ENCODE measurements around the gene PCSK4.
A peak's percentile ranks its signal among the peaks of the same experiment; 100 is the strongest.
"Not testable (repeated sequence)": the region's sequence is repeated elsewhere in the genome, so short reads cannot be mapped to it uniquely, and the experiment has no call there.

The PCSK4 gene

DNA sequence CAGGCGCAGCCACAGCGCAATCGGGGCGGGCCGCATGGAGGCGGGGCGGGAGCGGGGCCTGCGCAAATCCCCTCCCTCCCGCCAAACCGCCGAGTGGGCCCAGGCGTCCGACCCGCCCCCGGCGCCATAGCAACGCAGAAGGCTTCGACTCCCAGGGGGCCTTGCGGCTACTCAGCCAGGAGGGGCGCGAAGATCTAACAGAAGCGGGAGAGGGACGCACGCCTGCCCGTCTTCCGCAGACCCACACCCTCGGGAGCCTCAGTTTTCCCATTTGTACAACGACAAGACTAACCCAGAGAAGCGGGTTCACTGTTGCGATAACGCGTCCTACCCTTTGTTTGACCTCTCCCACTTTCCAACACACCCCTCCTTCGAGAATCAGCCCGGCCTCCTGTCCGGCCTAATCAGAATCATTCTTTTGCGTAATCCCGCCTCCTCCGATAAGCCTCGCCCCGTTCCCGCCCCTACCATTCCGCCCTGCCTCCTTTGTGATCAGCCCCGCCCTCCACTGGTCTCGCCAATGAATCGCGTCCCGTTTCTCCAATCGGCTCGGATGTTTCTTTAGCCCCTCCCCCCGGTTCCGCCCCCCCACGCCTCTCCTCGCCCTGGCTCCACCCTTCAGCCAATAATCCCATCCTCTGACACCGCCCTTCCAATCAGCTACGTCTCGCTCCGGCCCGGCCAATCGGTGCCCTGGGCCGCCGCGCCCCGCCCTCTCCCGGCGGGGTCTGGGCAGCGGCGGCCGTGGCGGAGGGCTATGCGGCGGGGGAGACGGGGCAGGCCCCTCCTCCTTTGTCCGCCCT lies at the start of gene PCSK4:
Gene PCSK4, minus strand, starts transcription at position 40 of the 803 bp plus-strand sequence. Its CDS starts 4 bp downstream, at position 36.
- H3K27me3 Mint-ChIP-seq: peaks cover 6% of the 10 kb centered on the region

DNA sequence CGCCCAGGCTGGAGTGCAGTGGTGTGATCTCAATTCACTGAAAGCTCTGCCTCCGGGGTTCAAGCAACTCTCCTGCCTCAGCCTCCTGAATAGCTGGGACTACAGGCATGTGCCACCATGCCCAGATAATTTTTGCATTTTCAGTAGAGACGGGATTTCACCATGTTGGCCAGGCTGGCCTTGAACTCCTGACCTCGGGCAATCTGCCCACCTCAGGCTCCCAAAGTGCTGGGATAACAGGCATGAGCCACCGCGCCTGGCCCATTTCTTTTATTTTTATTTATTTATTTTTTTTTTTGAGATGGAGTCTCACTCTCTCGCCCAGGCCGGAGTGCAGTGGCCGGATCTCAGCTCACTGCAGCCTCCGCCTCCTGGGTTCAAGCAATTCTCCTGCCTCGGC lies 49.6 kb upstream of the PCSK4 start:
- H3K4me3 Mint-ChIP-seq; H3K9me3 Mint-ChIP-seq; H3K4me1 Mint-ChIP-seq (ENCODE audit: low read depth); DNase-seq; H3K27ac Mint-ChIP-seq; H3K36me3 Mint-ChIP-seq (ENCODE audit: low read depth): not testable (repeated sequence)
- peaks cover 39% of the 10 kb centered on the region for H3K27me3 Mint-ChIP-seq

More for the DNA sequence above, at the start of gene PCSK4:
- Mint-ChIP-seq H3K4me3 (peak within 1 kb of the TSS; percentile 81), H3K4me1 (ENCODE audit: low read depth) (peaks cover 17% of the 10 kb centered on the region), H3K27ac (peak within 1 kb of the TSS; percentile 97), H3K9me3 (no peaks in the 10 kb centered on the region), H3K36me3 (ENCODE audit: low read depth) (no peaks in the 10 kb centered on the region)
- DNase-seq: peak; percentile 98

DNA sequence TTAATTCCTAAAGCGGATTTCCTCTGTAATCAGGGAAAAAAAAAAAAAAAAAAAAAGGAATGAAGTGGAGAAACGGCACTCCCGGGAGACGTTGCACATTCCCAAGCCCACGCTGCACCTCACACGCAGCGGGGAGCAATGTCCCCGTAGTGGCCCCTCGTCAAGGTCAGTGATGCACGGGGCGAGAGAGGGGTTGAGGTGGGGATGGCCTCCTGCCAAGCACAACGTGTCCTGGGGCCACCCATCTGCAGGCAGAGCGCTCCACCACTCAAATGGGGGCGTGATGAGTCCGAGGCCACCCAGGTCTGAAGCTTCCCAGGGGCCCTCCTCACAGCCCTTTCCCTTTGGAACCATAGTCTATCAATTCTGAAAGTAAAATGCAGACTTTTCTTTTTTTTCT lies 48.8 kb upstream of the PCSK4 start:
- H3K27ac Mint-ChIP-seq: no peak overlapping the region
- no peaks in the 10 kb centered on the region for H3K36me3 Mint-ChIP-seq (ENCODE audit: low read depth)
- no peaks in the 10 kb centered on the region for H3K4me1 Mint-ChIP-seq (ENCODE audit: low read depth)
- H3K27me3 Mint-ChIP-seq: peaks cover 36% of the 10 kb centered on the region
- no peak overlapping the region for H3K4me3 Mint-ChIP-seq
- DNase-seq: no peak
- H3K9me3 Mint-ChIP-seq: no peaks in the 10 kb centered on the region

DNA sequence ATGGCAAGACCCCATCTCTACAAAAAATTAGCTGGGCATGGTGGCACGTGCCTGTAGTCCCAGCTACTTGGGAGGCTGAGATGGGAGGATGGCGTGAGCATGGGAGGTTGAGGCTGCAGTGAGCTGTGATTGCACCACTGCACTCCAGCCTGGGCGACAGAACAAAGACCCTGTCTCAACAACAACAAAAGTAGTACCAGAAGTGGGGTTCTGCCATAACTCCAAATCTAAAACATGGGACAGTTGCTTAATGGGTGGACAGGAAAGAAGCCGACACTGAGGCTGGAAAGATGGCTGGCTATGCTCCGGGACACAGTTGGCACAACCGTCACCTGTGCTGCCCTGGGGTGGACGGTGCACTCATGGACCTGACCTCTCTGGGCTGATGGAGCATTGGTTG lies 45.5 kb upstream of the PCSK4 start:
- peaks cover 30% of the 10 kb centered on the region for H3K27me3 Mint-ChIP-seq
- H3K9me3 Mint-ChIP-seq; H3K4me3 Mint-ChIP-seq; H3K36me3 Mint-ChIP-seq (ENCODE audit: low read depth); H3K27ac Mint-ChIP-seq; DNase-seq; H3K4me1 Mint-ChIP-seq (ENCODE audit: low read depth): not testable (repeated sequence)

DNA sequence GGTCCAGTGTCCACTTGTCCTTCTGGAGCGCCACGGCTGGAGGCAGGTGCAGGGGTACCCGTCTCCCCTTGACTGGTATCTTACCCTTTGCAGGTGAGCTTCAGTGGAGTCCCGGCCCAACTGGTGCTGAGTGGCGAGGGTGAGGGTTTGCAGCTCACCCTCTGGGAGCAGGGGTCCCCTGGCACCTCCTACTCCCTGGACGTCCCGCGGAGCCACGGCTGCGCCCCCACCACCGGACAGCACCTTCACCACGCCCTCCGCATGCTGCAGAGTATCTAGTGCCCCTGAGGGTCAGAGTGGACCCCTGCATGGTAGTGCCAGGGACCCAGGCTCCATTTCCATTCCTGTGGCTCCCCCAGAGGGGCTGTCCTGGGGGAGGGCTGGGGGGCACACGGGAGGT lies 44.8 kb upstream of the PCSK4 start:
- no peaks in the 10 kb centered on the region for H3K36me3 Mint-ChIP-seq (ENCODE audit: low read depth)
- H3K27ac Mint-ChIP-seq: no peak overlapping the region
- H3K9me3 Mint-ChIP-seq: no peaks in the 10 kb centered on the region
- no peak overlapping the region for H3K4me3 Mint-ChIP-seq
- H3K27me3 Mint-ChIP-seq: peaks cover 27% of the 10 kb centered on the region
- H3K4me1 Mint-ChIP-seq (ENCODE audit: low read depth): no peaks in the 10 kb centered on the region
- DNase-seq: no peak

DNA sequence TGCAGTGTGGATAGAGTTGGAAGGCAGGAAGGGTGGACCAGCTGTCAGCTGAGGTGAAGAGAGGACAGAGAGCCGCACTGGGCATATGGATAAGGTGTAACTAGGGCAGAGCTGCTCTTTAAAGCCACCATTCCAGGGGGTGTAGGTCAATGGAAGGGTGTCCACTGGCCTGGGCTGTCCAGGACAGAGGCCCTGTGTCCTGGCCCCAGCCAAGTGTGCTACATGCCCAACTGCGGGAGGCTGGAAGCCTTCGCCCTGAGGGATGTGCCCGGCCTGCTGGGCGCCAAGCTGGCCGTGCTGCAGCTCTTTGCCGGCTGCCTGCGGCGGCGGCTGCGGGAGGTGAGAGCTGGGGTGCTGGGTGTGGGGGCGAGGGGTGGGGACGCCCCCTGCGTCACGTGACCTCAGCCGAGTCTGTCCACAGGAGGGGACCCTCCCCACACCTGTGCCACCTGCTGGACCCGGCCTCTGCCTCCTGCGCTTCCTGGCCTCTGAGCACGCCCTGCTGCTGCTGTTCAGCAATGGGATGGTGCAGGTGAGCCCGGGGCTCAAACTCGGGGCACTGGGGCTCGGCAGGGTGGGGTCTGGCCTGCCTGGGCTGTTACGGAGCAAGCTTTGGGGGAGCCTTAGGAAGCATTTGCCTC lies 43.5 kb upstream of the PCSK4 start:
- H3K27ac Mint-ChIP-seq: no peak overlapping the region
- peaks cover 25% of the 10 kb centered on the region for H3K27me3 Mint-ChIP-seq
- DNase-seq: no peak
- no peaks in the 10 kb centered on the region for H3K4me1 Mint-ChIP-seq (ENCODE audit: low read depth)
- H3K36me3 Mint-ChIP-seq (ENCODE audit: low read depth): no peaks in the 10 kb centered on the region
- H3K9me3 Mint-ChIP-seq: no peaks in the 10 kb centered on the region
- H3K4me3 Mint-ChIP-seq: no peak overlapping the region

DNA sequence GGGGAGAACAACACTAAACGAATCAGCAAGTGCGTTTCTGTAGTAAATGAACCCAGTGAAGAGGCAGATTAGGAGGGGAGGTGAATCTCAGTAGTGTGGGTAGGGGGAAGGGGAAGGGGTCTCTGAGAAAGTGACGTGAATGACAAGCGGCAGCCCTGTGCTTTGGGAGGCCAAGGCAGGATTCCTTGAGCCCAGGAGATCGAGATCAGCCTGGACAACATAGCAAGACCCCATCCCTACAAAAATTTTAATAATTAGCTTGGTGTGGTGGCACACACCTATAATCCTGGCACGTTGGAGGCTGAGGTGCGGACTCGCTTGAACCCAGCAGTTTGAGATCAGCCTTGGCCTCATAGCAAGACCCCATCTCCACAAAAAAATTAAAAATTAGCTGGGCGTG lies 41.9 kb upstream of the PCSK4 start:
- Mint-ChIP-seq H3K4me1 (ENCODE audit: low read depth) (no peaks in the 10 kb centered on the region), H3K27me3 (peaks cover 30% of the 10 kb centered on the region), H3K27ac (no peak overlapping the region), H3K4me3 (no peak overlapping the region), H3K9me3 (no peaks in the 10 kb centered on the region), H3K36me3 (ENCODE audit: low read depth) (no peaks in the 10 kb centered on the region)
- DNase-seq: no peak

DNA sequence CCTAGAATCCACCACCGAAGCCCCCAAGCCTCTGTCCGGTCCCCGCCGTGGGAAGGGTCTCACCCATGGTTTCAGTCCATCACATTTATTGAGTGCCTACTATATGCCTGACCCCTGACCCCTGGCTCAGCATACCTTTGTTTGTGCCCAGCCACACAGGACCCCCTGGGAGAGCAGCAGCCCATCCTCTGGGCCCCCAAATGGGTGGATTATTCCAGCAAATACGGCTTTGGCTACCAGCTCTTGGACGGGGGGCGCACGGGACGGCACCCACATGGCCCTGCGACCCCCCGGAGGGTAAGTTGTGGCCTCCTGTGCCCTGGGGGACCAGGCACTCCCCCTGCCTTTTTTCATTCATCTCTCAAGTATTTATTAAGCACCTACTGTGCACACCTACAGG lies 41.4 kb upstream of the PCSK4 start:
- no peak overlapping the region for H3K4me3 Mint-ChIP-seq

DNA sequence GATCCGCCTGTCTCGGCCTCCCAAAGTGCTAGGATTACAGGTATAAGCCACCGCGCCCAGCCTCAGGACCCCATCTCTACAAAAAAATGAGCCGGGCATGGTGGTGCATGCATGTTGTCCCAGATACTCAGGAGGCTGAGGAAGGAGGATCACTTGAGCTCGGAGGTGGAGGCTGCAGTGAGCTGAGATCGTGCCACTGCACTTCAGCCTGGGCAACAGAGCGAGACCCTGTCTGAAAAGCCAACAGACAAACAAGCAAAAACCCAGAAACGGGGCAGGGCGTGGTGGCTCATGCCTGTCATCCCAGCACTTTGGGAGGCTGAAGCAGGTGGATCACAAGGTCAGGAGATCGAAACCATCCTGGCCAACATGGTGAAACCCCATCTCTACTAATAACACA lies 40.7 kb upstream of the PCSK4 start:
- H3K27me3 Mint-ChIP-seq: peaks cover 39% of the 10 kb centered on the region
- H3K27ac Mint-ChIP-seq; H3K4me3 Mint-ChIP-seq; H3K4me1 Mint-ChIP-seq (ENCODE audit: low read depth); DNase-seq; H3K36me3 Mint-ChIP-seq (ENCODE audit: low read depth); H3K9me3 Mint-ChIP-seq: not testable (repeated sequence)

More for the DNA sequence above, 41.4 kb upstream of the PCSK4 start:
- Mint-ChIP-seq H3K27ac (no peak overlapping the region), H3K4me1 (ENCODE audit: low read depth) (no peaks in the 10 kb centered on the region), H3K27me3 (peaks cover 33% of the 10 kb centered on the region), H3K36me3 (ENCODE audit: low read depth) (no peaks in the 10 kb centered on the region), H3K9me3 (no peaks in the 10 kb centered on the region)
- DNase-seq: no peak

DNA sequence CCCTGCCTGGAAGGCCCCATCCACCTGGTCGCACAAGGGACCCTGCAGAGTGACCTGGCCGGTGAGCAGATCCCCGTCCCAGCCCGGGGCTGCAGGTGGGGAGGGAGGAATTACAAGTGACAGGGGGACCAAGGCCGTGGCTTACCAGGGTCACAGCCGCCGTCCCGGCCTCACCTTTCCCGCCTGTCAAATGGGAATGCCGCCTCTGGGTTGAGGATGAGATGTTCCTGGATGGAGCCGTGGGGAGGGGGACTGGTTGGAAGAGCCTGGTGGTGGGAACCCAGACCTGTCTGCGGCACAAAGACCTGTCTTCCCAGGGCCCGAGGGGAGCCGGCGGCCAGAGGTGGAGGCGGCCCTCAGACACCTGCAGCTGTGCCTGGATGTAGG lies 39.3 kb upstream of the PCSK4 start:
- Mint-ChIP-seq H3K4me3 (no peak overlapping the region), H3K27ac (no peak overlapping the region), H3K9me3 (no peaks in the 10 kb centered on the region), H3K27me3 (peaks cover 42% of the 10 kb centered on the region), H3K4me1 (ENCODE audit: low read depth) (peaks cover 5% of the 10 kb centered on the region), H3K36me3 (ENCODE audit: low read depth) (no peaks in the 10 kb centered on the region)
- DNase-seq: no peak

DNA sequence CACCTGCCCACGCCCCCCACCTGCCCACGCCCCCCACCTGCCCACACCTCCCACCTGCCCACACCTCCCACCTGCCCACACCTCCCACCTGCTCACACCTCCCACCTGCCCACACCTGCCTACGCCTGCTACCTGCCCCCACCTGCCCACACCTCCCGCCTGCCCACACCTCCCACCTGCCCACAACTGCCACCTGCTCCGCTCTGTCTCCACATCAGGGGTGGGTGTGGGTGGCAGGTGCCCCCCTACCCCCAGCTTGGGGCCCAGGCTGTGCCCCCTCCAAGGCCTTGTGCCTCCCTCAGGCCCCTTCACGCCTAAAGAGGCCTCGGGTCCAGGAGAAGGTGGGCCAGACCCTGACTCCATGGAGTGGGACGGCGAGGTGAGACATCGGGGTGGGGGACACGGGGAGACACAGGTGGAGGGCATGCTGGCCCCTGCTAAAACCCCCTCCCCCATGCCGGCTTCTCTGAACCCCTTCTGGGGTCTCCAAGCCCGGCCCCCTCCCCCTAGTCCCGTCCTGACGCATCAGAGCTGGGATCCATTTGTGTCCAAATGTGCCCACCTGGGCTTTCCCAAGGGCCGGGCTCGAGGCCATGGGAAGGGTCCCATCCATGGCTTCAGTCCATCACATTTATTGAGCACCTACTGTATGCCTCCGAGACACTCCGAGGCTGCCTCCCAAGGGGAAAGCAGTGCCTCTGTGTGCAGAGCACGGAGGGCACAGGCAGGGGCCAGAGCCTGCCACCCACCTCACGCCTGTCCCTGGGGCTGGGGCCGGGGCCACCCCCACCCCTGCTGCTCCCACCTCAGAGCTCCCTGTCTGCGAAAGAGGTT lies 38.7 kb upstream of the PCSK4 start:
- H3K9me3 Mint-ChIP-seq: no peaks in the 10 kb centered on the region
- DNase-seq: no peak
- H3K36me3 Mint-ChIP-seq (ENCODE audit: low read depth): no peaks in the 10 kb centered on the region
- no peak overlapping the region for H3K27ac Mint-ChIP-seq
- H3K27me3 Mint-ChIP-seq: peaks cover 45% of the 10 kb centered on the region
- H3K4me1 Mint-ChIP-seq (ENCODE audit: low read depth): peaks cover 7% of the 10 kb centered on the region
- H3K4me3 Mint-ChIP-seq: no peak overlapping the region

DNA sequence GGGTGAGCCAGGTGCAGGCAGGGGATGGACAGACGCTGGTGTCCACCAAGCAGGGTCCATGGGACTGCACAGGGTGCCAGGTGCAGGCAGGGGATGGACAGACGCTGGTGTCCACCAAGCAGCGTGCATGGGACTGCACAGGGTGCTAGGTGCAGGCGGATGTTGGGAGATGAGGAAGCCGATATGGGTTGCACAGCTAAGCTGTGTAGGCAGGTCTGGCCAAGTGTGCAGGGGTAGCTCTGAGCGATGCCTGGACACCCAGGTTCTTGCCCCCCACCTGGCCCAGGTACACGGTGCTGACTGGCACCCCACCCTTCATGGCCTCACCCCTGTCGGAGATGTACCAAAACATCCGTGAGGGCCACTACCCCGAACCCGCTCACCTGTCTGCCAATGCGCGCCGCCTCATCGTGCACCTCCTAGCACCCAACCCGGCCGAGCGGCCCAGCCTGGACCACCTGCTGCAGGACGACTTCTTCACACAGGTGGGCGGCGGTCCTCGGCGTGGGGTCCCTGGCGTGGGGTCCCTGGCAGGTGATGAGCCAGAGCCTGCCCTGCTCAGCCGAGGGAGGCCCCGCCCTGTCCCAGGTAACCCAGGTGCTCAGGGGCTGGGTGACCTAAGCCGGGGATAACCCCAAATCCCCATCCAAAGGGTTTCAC lies 37.6 kb upstream of the PCSK4 start:
- no peak overlapping the region for H3K27ac Mint-ChIP-seq
- DNase-seq: no peak
- peaks cover 7% of the 10 kb centered on the region for H3K4me1 Mint-ChIP-seq (ENCODE audit: low read depth)
- no peaks in the 10 kb centered on the region for H3K9me3 Mint-ChIP-seq
- H3K27me3 Mint-ChIP-seq: peaks cover 49% of the 10 kb centered on the region
- H3K4me3 Mint-ChIP-seq: no peak overlapping the region
- no peaks in the 10 kb centered on the region for H3K36me3 Mint-ChIP-seq (ENCODE audit: low read depth)

DNA sequence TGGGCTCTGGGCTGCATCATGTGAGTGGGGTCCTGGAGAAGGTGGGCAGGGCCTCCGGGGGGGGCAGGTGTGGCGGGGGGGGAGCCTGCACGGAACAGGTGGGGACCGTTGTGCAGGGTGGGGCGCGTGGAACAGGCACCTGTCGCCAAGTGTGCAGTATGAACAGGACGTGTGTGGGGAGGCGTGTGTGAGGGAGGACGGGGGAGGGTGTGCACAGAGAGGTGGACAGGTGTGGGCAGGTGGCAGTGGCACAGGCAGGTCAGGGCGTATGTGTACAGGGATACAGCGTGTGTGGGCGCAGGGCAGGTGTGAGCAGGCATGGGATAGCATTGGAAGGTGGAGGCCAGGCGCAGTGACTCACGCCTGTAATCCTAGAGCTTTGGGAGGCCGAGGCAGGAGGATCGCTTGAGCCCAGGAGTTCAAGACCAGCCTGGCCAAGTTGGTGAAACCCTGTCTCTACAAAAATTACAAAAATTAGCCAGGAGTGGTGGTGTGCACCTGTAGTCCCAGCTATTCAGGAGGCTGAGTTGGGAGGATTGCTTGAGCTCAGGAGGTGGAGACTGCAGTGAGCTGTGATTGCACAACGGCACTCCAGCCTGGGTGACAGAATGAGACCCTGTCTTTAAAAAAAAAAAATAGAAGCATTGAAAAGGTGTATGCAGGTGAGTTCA lies 37.0 kb upstream of the PCSK4 start:
- Mint-ChIP-seq H3K36me3 (ENCODE audit: low read depth) (no peaks in the 10 kb centered on the region), H3K27ac (no peak overlapping the region), H3K4me1 (ENCODE audit: low read depth) (peaks cover 7% of the 10 kb centered on the region), H3K4me3 (no peak overlapping the region), H3K9me3 (no peaks in the 10 kb centered on the region), H3K27me3 (peaks cover 51% of the 10 kb centered on the region)
- DNase-seq: no peak
